HuH-7.5 (cell line): Measurements from ENCODE around the gene PTF1A.
"Not testable (repeated sequence)": the region's sequence is repeated elsewhere in the genome, so short reads cannot be mapped to it uniquely, and the experiment has no call there.

Experiments used
- DNase-seq: peaks from one replicate; pipeline ENCODE4 v3.0.0; 2011; ENCODE audit warnings: low spot score

Gene PTF1A

DNA sequence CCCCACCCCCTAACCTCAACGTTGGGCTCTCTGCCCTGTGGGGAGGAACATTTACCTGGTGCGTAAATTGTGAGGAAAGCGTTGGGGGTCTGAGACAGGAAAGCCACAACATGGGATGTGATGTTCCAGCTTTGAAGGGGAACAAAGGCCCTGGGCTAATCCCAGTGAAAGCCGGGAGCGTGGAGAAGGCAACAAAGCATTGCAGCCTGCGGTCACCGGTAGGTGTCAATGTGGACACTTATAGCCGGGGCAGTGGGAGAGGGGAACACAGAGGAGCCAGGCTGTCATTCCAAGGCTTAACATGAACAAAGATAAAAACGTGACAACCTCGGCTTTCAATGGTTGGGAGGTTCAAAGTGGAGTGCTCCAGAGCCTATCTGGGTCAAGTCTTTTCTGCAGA, 12.7 kb downstream of the PTF1A start:
- DNase-seq: no peak

DNA sequence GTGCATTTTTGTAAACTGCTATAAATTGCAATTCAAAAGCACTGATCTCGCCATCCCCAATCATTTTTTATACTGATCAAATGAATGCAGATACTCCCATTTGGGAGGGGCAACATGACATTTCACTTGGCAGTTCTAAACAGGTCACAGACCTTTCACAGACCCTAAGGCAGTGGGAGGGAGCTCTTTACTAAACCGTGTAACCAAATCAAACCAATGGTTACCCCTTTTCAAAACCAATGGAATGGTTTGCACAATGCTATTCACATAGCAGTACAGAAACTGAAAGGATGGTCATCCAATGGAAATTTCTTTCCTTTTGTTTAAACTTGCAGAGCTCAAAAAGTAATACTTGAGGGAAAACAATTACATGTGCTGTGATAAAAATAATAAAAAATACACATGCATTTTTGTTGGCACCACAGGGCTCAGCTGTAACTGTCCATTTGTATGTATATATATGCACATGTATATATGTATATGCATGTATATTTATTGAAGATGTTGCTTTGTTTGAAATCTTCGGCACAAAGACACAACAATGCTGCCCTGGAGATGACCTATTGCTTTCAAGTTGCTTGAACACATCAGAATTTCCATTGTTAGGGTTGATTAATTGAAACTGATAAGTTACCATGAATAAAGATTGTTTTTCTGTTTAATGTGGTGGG, 14.0 kb downstream of the PTF1A start:
- DNase-seq: no peak

DNA sequence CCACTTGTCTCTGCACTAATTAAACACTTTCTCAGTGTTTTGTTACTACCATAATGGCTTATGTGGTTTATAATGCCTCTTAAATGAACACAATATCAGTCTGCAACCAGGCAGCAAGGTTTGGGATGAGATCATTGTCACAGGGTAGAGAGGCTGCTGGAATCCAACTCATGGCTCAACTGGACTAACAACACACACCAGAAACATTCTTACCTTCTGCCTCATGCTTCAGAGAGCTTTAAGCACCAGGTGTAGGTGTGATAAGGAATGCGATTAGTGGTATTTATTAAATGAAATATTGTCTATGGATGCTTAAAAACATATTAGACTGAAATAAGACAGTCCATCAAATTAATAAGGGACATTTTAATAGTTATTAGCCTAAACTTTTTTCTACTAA, 25.4 kb downstream of the PTF1A start:
- no peak for DNase-seq

DNA sequence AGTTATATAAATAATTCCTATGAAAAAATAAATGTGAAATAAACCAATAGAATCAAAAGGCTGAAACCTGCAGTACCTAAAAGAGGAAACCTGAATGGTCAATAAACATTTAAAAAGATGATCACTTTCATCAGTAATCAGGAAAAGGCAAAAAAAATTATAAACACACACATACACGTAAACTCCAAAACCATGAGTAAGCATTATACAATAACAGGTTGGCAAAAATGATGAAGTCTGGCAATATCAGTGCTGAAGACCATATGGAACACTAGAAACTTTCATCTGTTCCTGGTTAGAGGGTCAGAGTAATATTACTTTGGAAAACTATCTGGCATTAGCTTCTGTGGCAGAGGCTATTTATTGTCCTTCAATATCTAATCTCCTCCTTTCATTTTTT, 38.5 kb downstream of the PTF1A start:
- DNase-seq: no peak

DNA sequence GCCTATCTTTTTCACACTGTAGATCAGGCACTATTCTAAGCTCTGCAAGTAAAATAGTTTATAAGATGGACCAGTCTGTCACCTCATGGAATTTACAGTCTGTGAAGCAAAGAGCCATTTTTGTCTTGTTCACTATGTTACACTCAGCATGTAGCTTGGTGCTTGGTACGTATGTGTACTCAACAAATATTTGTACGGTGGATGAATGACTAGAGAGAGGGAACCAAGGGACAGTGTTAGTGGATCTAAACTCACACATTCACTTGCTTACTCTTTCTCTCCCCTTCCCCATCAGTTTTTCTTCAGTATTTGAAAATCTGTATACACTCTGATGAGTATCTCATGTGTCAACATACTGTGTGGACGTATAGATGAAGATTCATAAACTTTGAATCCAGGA, 45.9 kb downstream of the PTF1A start:
- DNase-seq: no peak

DNA sequence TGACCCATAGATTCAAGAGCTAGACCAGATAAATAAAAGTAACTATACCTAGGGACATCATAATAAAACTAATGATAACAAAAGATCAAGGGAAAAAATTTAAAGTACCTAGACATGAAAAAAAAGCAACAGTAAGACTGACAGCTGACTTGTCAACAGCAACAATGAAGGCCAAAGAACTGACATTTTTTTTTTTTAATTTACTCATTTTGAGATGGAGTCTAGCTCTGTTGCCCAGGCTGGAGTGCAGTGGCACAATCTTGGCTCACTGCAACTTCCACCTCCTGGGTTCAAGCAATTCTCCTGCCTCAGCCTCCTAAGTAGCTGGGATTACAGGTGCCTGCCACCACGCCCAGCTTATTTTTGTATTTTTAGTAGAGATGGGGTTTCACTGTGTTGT, 49.7 kb downstream of the PTF1A start:
- DNase-seq: not testable (repeated sequence)
